ENCODE data around the gene CALN1.

The CALN1 gene

DNA sequence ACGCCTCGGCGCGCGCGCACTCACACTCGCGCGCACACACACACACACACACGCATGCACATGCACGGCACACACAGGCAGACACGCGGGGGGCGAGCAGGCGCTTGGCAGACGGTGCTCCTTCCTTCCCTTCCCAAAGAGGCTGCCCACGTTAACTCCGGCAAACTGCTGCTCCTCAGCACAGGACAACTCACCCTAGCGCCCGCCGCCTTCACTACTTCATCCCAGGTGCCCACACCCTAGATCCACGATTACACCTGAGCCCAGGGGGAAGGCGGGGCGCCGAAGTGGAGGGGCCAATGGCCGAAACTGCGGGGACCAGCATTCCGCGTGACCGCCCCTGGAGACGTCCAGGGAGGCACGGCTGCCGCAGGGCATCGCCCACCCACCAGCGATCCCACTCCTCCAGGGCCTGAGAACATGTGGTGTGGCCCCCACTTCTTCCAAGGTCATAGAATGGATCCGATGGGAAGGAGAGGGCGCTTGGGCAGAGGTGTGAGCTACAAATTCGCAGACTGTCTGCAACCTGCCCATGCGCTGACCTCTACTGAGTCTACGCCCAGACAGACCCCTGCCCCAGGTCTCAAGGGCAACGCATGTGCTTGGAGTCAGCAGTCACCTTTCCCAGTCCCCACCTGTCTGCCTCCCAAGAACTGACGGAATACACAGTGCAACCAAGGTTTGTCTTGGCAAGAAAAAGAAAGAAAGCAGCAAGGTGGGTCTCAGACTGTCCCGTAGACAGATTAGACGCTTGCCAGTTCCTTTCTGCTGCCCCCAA is 74.6 kb downstream of the CALN1 start:
- no peak for FAIRE-seq
- DNase-seq (ENCODE audit: insufficient read length) = no peak

DNA sequence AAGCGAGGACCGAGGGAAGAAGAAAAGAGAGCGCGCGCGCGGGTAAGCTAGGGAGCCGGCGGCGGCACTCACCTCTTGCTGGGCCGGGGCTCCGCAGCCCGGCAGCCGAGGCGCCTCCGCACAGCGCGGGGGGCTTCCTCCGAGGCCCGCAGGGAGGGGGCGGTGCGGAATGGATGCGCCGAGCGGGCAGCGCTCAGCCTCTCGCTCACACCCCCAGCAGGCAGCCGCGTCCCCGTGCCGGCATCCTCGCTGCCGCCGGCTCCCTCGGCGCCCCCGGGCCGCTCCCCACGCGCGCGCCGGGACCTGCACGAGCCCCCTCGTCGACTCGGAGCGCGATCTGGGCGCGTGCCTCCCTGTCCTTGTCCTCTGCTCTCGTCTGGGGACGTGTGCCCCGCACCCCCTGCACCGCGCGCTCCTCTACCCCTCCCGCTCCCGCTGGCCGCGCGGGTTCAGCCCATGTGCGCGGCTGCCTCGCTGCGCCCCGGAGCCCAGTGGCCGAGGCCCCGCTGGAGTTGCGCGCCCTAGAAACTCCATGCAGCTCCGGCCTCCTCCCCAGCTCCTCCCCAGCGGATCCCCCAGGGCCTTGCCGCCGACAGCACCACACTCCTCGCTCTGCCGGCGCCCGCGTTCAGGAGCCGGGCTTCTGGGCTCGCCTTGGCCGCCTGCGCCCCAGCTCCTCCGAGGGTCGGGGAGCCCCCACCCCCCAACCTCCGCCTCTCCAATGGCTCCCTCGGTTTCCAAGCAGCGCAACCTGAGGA is 75.3 kb downstream of the CALN1 start:
- no peak for FAIRE-seq
- no peak for DNase-seq (ENCODE audit: insufficient read length)
- TF ChIP-seq POLR2AphosphoS5 (IDR thresholded peaks at IDR 0.05; ENCODE audit: low read depth, low read length) (no peak), POLR2A (IDR thresholded peaks at IDR 0.05; ENCODE audit: low read depth, low read length) (no peak), TAF1 (IDR thresholded peaks at IDR 0.05; ENCODE audit: borderline replicate concordance, low read depth, low read length) (no peak)

More for the DNA sequence above, 74.6 kb downstream of the CALN1 start:
- no peak for TF ChIP-seq POLR2AphosphoS5 (IDR thresholded peaks at IDR 0.05; ENCODE audit: low read depth, low read length)
- no peak for TF ChIP-seq TAF1 (IDR thresholded peaks at IDR 0.05; ENCODE audit: borderline replicate concordance, low read depth, low read length)
- TF ChIP-seq POLR2A (IDR thresholded peaks at IDR 0.05; ENCODE audit: low read depth, low read length) = no peak

DNA sequence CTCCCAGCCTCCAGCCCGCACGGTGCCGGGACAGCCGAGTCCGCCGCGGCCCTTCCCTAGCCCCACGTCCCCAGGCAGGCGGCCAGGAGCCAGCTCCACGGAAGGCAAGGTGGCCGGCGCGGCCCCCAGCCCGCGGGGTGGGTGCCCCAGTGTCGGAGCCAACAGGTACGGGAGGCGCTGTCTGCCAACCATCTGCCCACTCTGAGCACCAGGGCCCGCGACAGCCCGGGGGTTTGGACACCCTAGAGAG is 75.8 kb downstream of the CALN1 start:
- FAIRE-seq (no peak), DNase-seq (ENCODE audit: insufficient read length) (no peak)
- no peak for TF ChIP-seq TAF1 (IDR thresholded peaks at IDR 0.05; ENCODE audit: borderline replicate concordance, low read depth, low read length)

DNA sequence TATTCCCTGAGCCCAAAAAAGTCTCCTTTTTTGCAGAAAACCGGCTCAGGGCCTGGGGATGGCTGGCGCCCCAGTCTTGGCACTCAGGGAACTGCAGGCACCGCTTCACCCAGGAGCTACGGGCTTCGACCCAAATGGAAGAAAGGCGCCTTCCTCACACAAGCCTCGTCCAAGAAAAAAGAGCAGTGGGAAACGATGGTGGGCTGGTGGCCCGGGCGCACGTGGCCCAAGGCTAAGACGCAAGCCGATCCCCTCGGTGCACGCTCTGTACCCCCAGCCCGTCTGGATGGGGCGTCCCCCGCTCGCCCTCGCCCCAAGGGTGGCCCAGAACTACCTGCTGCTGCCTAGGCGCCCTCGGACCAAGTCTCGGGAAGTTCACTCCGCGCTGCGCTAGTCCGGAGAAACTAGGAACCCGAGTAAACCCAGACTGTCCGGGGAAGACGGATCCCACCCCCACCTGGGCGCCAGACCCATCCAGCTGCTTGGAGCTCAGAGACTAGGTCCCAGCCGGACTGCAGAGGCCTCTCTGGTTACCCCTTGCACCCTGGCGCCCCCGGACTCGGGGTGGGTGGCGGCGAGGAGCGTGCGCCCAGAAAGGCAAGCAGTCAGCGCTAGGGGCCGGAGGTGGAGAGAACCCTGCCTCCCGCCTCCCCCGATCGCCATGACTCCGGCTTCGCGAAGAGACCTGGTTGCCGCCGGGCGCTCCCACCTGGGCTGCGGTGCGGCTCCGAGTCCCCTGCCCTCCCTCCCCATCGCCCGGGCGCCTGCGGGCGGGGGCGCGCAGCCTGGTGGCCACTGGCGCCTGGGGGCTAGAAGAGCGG is 76.4 kb downstream of the CALN1 start:
- no peak for TF ChIP-seq POLR2AphosphoS5 (IDR thresholded peaks at IDR 0.05; ENCODE audit: low read depth, low read length)
- TF ChIP-seq TAF1 (IDR thresholded peaks at IDR 0.05; ENCODE audit: borderline replicate concordance, low read depth, low read length) = no peak
- no peak for TF ChIP-seq POLR2A (IDR thresholded peaks at IDR 0.05; ENCODE audit: low read depth, low read length)
- FAIRE-seq (no peak), DNase-seq (ENCODE audit: insufficient read length) (no peak)

DNA sequence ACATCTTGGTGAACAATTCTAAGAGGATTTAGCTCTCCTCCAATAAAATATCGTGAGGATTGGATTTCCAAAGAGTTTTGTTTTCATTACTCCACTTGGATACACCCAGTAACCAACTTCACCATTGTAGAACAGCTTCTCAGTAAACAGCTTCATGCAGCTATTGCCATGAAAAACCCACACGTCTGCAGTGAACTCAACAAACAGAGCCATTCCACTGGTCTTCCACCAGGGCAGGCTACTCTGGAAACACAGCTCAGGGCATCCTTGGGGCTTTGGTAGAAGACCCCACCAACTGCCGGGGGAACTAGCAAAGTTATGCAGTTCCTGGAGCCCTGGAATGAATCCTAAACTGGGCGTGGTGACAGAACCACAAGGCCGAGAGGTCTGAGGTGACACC is 77.4 kb downstream of the CALN1 start:
- FAIRE-seq = no peak
- TF ChIP-seq POLR2AphosphoS5 (IDR thresholded peaks at IDR 0.05; ENCODE audit: low read depth, low read length) (no peak), TAF1 (IDR thresholded peaks at IDR 0.05; ENCODE audit: borderline replicate concordance, low read depth, low read length) (no peak), POLR2A (IDR thresholded peaks at IDR 0.05; ENCODE audit: low read depth, low read length) (no peak)

DNA sequence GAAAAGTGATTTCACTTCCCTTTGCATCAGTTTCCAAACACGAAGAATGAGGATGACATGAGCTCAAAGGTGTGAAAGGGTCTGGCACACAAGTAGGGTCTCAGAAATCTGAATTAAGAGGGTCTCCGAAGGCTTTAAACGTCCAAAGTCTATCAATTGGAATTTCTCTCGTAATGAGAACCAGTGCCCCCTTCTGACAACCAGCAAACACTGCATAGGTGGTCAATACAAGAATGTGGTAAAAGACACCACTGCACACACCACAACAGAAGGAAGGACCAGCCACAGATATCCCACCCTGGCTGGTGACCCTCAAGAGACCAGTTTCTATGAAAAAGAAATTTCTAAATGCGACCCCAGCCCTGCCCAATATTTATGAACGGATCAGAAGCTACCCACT is 78.1 kb downstream of the CALN1 start:
- FAIRE-seq (no peak), DNase-seq (ENCODE audit: insufficient read length) (no peak)
- TF ChIP-seq POLR2A (IDR thresholded peaks at IDR 0.05; ENCODE audit: low read depth, low read length) (no peak), TAF1 (IDR thresholded peaks at IDR 0.05; ENCODE audit: borderline replicate concordance, low read depth, low read length) (no peak), POLR2AphosphoS5 (IDR thresholded peaks at IDR 0.05; ENCODE audit: low read depth, low read length) (no peak)

More for the DNA sequence above, 77.4 kb downstream of the CALN1 start:
- DNase-seq (ENCODE audit: insufficient read length) = no peak

DNA sequence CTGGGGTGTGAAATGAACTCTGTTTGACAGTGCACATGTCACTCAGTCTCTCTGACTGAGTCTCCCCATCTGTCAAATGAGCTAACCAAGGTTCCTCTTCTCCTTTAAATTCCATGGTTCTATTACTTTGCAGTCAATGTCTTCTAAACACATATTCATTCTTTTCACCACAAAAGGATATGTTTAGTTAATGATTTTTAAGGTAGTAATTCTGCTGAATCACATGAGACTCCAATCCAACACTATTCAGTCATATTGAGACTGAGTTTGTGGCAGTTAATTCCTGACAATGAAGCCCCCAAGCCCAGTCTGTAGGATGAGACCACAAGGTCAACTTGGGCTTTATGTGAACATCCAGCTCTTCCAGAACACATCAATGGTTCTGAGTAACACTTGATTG is 85.3 kb downstream of the CALN1 start:
- FAIRE-seq = no peak
- TF ChIP-seq POLR2AphosphoS5 (IDR thresholded peaks at IDR 0.05; ENCODE audit: low read depth, low read length) (no peak), TAF1 (IDR thresholded peaks at IDR 0.05; ENCODE audit: borderline replicate concordance, low read depth, low read length) (no peak), POLR2A (IDR thresholded peaks at IDR 0.05; ENCODE audit: low read depth, low read length) (no peak)
- DNase-seq (ENCODE audit: insufficient read length) = no peak

DNA sequence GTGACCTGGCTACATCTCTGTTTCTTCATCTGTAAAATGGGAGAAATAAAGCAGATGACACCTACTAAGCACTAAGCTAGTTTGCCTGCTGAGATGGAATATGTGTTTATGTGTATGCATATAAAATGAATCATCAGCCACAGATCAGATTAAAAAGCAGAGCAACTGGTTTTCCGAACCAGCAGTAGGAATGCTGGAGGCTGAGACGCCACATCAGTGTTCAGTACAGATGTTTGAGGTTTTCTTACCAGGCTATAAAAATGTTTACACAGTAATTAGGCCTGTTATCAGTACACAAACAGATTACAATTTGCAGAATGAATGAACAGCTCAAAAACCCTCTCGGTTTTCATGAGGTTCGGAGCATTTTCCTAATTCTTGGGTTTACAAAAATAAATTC is 85.8 kb downstream of the CALN1 start:
- DNase-seq (ENCODE audit: insufficient read length) (no peak), FAIRE-seq (no peak)
- TF ChIP-seq TAF1 (IDR thresholded peaks at IDR 0.05; ENCODE audit: borderline replicate concordance, low read depth, low read length) = no peak
- no peak for TF ChIP-seq POLR2AphosphoS5 (IDR thresholded peaks at IDR 0.05; ENCODE audit: low read depth, low read length)
- TF ChIP-seq POLR2A (IDR thresholded peaks at IDR 0.05; ENCODE audit: low read depth, low read length) = no peak

DNA sequence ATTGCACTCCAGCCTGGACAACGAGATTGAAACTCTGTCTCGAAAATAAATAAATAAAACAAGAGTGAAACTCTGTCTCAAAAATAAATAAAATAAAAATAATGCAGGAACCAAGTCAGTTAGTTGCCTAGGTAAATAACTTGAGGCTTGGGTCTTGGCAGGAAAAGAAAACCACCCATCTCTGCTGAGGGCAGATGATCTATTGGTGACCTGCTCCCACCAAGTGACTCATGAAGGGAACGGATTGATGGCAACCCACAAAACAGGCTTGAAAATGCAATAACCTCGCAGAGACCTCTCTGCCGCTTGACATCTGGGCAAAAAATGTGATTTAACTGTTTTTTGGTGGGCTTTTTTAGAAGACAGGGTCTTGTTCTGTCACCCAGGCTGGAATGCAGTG is 86.6 kb downstream of the CALN1 start:
- FAIRE-seq = no peak
- DNase-seq (ENCODE audit: insufficient read length) = no peak

DNA sequence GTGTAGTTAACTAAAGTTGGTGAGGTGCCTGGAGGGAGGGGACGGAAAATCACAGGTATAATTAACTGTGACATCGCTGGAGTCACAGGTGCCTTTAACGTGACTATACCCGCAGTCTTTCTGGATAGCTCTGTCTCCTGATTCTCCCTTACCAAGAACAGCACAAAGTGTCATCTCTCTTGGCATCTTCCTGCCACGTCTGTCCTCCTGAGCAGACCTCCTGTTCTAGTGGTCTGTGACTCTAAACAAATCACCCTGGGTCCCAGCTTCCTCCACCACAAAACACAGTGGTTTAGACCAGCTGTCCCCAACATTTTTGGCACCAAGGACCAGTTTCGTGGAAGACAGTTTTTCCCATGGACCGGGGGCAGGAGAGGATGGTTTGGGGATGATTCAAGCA is 90.5 kb downstream of the CALN1 start:
- TF ChIP-seq POLR2AphosphoS5 (IDR thresholded peaks at IDR 0.05; ENCODE audit: low read depth, low read length) = no peak
- no peak for TF ChIP-seq POLR2A (IDR thresholded peaks at IDR 0.05; ENCODE audit: low read depth, low read length)
- no peak for TF ChIP-seq TAF1 (IDR thresholded peaks at IDR 0.05; ENCODE audit: borderline replicate concordance, low read depth, low read length)
- no peak for DNase-seq (ENCODE audit: insufficient read length)
- no peak for FAIRE-seq

More for the DNA sequence above, 86.6 kb downstream of the CALN1 start:
- TF ChIP-seq TAF1 (IDR thresholded peaks at IDR 0.05; ENCODE audit: borderline replicate concordance, low read depth, low read length) = no peak

DNA sequence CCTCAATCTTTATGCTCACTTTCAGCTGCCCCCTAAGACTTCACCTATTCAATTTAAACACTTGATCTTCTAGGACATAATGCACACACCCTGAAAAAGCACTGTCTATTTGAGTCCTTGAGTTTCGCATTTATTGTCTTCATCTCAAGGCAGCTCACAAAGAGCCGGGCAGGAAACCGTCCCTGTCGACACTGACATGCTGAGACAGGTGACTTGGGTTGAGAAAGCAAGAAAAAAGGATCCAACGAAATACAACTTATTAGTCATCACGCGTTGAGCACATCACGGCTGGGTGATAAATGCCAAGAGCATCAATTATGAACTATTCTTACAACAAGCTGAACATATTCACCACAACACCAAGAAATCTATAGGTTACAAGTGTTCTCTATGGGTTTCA is 91.1 kb downstream of the CALN1 start:
- TF ChIP-seq POLR2A (IDR thresholded peaks at IDR 0.05; ENCODE audit: low read depth, low read length) (no peak), TAF1 (IDR thresholded peaks at IDR 0.05; ENCODE audit: borderline replicate concordance, low read depth, low read length) (no peak), POLR2AphosphoS5 (IDR thresholded peaks at IDR 0.05; ENCODE audit: low read depth, low read length) (no peak)
- no peak for FAIRE-seq
- no peak for DNase-seq (ENCODE audit: insufficient read length)

DNA sequence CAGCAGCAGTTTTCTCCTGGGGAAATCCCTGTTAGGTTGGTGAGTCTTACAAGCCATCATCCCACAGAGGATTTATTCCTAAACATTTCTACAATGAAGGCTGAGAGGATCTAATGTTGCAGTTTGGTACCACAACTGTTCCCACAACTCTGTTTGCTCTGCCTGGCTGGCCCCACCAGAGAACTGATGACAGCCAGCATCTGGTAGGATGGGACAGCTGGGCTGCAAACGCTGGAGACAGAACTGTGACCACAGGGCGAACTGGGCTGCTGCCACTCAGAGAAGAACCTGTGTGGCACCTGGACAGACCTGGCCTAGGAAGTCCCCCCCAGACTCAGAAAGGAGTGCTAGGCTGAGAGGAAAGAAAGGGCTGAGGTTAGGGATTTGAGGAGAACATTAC is 94.8 kb downstream of the CALN1 start:
- TF ChIP-seq POLR2AphosphoS5 (IDR thresholded peaks at IDR 0.05; ENCODE audit: low read depth, low read length) = no peak
- no peak for TF ChIP-seq POLR2A (IDR thresholded peaks at IDR 0.05; ENCODE audit: low read depth, low read length)
- no peak for TF ChIP-seq TAF1 (IDR thresholded peaks at IDR 0.05; ENCODE audit: borderline replicate concordance, low read depth, low read length)
- DNase-seq (ENCODE audit: insufficient read length) (no peak), FAIRE-seq (no peak)
